Trophoblast cell (in vitro differentiated cells and primary cell): ENCODE results near the gene CFDP1.

Experiments
- DNase-seq, 2 donors: peaks; one replicate each; pipeline ENCODE4 v3.0.0-alpha.2; 2016
- H2AFZ ChIP-seq: 2 replicates; pipeline ENCODE4 v1.6.1; 2013; ENCODE audit warnings: low read length, moderate library complexity, mild to moderate bottlenecking; ENCODE audit not compliant: insufficient read depth, poor library complexity
- H2AK5ac ChIP-seq: 2 replicates; pipeline ENCODE4 v1.6.1; 2013; ENCODE audit warnings: mild to moderate bottlenecking, low read length
- H2BK120ac ChIP-seq: 2 replicates; pipeline ENCODE4 v1.6.1; 2013; ENCODE audit warnings: low read length, mild to moderate bottlenecking, moderate library complexity; ENCODE audit not compliant: insufficient read depth, poor library complexity
- H2BK12ac ChIP-seq: 2 replicates; pipeline ENCODE4 v1.6.1; 2013; ENCODE audit warnings: mild to moderate bottlenecking, low read length, moderate library complexity
- H2BK5ac ChIP-seq: 2 replicates; pipeline ENCODE4 v1.6.1; 2013; ENCODE audit warnings: low read length, low read depth, moderate library complexity, mild to moderate bottlenecking; ENCODE audit not compliant: poor library complexity
- H3K14ac ChIP-seq: 2 replicates; pipeline ENCODE4 v1.6.1; 2013; ENCODE audit warnings: mild to moderate bottlenecking, low read length
- H3K18ac ChIP-seq: 2 replicates; pipeline ENCODE4 v1.6.1; 2013; ENCODE audit warnings: mild to moderate bottlenecking, low read length
- H3K23ac ChIP-seq: 2 replicates; pipeline ENCODE4 v1.6.1; 2013; ENCODE audit warnings: low read length
- H3K27ac ChIP-seq: 2 replicates; pipeline ENCODE4 v1.5.1; 2013; ENCODE audit warnings: low read depth, mild to moderate bottlenecking, inconsistent platforms, low read length, moderate library complexity
- H3K27me3 ChIP-seq: 2 replicates; pipeline ENCODE4 v1.6.1; 2013; ENCODE audit warnings: inconsistent platforms, mild to moderate bottlenecking, low read length, moderate library complexity; ENCODE audit not compliant: insufficient read depth
- H3K36me3 ChIP-seq, 2 experiments: 1 replicate in 1 of 2; 2 replicates in 1 of 2; pipeline ENCODE4 v1.6.1; 2013; ENCODE audit warnings: low read length in 2 of 2, mild to moderate bottlenecking in 2 of 2, moderate library complexity in 1 of 2; ENCODE audit not compliant: insufficient read depth in 2 of 2, control insufficient read depth in 1 of 2
- H3K4ac ChIP-seq: 2 replicates; pipeline ENCODE4 v1.6.1; 2013; ENCODE audit warnings: low read depth, mild to moderate bottlenecking, low read length, moderate library complexity
- H3K4me1 ChIP-seq, 2 experiments: 1 replicate in 1 of 2; 2 replicates in 1 of 2; pipeline ENCODE4 v1.6.1; 2013; ENCODE audit warnings: low read length in 2 of 2, mild to moderate bottlenecking in 2 of 2, moderate library complexity in 1 of 2; ENCODE audit not compliant: insufficient read depth in 2 of 2, control insufficient read depth in 1 of 2
- H3K4me2 ChIP-seq: 2 replicates; pipeline ENCODE4 v1.6.1; 2013; ENCODE audit warnings: inconsistent platforms, mild to moderate bottlenecking, low read length, moderate library complexity
- H3K4me3 ChIP-seq: 2 replicates; pipeline ENCODE4 v1.5.1; 2013; ENCODE audit warnings: mild to moderate bottlenecking, low read depth, low read length, inconsistent platforms
- H3K79me1 ChIP-seq: one replicate; pipeline ENCODE4 v1.6.1; 2013; ENCODE audit warnings: low read length
- H3K79me2 ChIP-seq: 2 replicates; pipeline ENCODE4 v1.6.1; 2013; ENCODE audit warnings: low read length, mild to moderate bottlenecking; ENCODE audit not compliant: control insufficient read depth, insufficient read depth, poor library complexity
- H3K9ac ChIP-seq: 2 replicates; pipeline ENCODE4 v1.6.1; 2013; ENCODE audit warnings: mild to moderate bottlenecking, low read length
- H3K9me3 ChIP-seq: 2 replicates; pipeline ENCODE4 v1.6.1; 2013; ENCODE audit warnings: low read depth, mild to moderate bottlenecking, control low read depth, inconsistent platforms, low read length; ENCODE audit not compliant: insufficient read depth
- H4K12ac ChIP-seq: 2 replicates; pipeline ENCODE4 v1.6.1; 2013; ENCODE audit warnings: low read depth, mild to moderate bottlenecking, low read length, moderate library complexity
- H4K8ac ChIP-seq: 2 replicates; pipeline ENCODE4 v1.6.1; 2013; ENCODE audit warnings: low read depth, mild to moderate bottlenecking, low read length, moderate library complexity
- H4K91ac ChIP-seq: one replicate; pipeline ENCODE4 v1.6.1; 2013; ENCODE audit warnings: low read depth, mild to moderate bottlenecking, low read length, moderate library complexity
- WGBS: extraction: QIAGEN DNeasy Blood & Tissue Kit; methylation state at CpG from one replicate; pipeline ENCODE4 v1.1.7; 2013; ENCODE audit warnings: missing lambda C conversion rate; ENCODE audit not compliant: insufficient read length, insufficient coverage; ENCODE audit errors: extremely low coverage; 5-methylcytosine and 5-hydroxymethylcytosine counted together

The CFDP1 gene

DNA sequence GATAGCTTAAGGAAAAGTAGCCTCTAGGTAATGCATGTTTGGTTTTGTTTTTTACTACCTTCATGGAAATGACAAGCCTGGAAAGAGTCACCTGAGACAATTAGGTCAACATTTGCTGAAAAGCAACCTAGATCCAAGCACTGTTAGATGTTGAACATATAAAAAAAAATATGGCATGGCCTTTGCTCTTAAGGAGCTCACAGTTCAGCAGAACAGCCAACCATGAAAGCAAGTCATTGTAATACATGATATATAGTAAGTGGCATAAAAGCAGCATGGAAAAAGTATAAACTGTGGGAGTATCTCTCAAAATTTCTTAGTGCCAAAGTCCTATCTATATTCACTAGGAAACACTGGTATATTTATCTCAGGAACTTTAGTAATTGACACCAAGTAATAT, 31.6 kb downstream of the CFDP1 start:
- no peak overlapping the region for H4K12ac ChIP-seq
- H3K36me3 ChIP-seq: peaks cover 2 to 4% of the 10 kb centered on the region in 2 experiments
- no peak overlapping the region for H4K91ac ChIP-seq
- H2AFZ ChIP-seq: no peak overlapping the region
- DNase-seq: no peak
- H3K27ac ChIP-seq: no peak overlapping the region
- H2BK5ac ChIP-seq: no peak overlapping the region
- no peak overlapping the region for H3K23ac ChIP-seq
- H3K14ac ChIP-seq: no peak overlapping the region
- H3K9ac ChIP-seq: no peak overlapping the region
- no peaks in the 10 kb centered on the region for H3K4me1 ChIP-seq
- H3K4me3 ChIP-seq: no peak overlapping the region
- H3K9me3 ChIP-seq: no peaks in the 10 kb centered on the region
- H2AK5ac ChIP-seq: no peak overlapping the region
- H3K18ac ChIP-seq: no peak overlapping the region
- H3K79me2 ChIP-seq: no peaks in the 10 kb centered on the region
- no peak overlapping the region for H2BK12ac ChIP-seq
- H3K79me1 ChIP-seq: no peaks in the 10 kb centered on the region
- no peaks in the 10 kb centered on the region for H3K27me3 ChIP-seq
- H3K4me2 ChIP-seq: no peak overlapping the region
- H4K8ac ChIP-seq: no peak overlapping the region
- no peak overlapping the region for H3K4ac ChIP-seq
- no peak overlapping the region for H2BK120ac ChIP-seq

DNA sequence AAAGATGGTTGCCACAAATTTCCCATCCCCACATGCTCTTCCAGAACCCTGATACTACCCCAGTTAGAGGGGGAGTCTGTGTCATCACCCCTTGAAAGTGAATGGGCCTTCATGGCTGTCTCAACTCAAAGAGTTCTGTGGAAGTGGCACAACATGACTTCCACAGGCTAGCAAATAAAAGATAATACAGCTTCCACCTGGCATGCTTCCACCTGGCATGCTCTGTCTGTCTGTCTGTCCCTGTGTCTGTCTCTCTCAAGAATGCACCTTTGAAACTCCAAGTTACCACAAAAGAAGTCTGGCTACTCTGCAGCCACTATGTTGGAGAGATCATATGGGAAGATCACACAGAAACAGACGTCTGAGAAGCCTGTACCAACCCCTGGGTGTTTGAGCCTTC, 35.0 kb downstream of the CFDP1 start:
- Histone ChIP-seq H3K79me1 (no peaks in the 10 kb centered on the region), H2BK12ac (no peak overlapping the region), H3K18ac (no peak overlapping the region), H4K91ac (no peak overlapping the region), H4K8ac (no peak overlapping the region), H3K4me1 (no peaks in the 10 kb centered on the region), H2AFZ (no peak overlapping the region), H3K4me2 (no peak overlapping the region), H2BK5ac (no peak overlapping the region), H3K9me3 (no peaks in the 10 kb centered on the region), H3K9ac (no peak overlapping the region), H2AK5ac (no peak overlapping the region), H3K23ac (no peak overlapping the region), H3K14ac (no peak overlapping the region), H4K12ac (no peak overlapping the region), H3K27ac (no peak overlapping the region), H3K36me3 (peaks cover 0 to 8% of the 10 kb centered on the region in 2 experiments), H3K27me3 (no peaks in the 10 kb centered on the region), H3K4ac (no peak overlapping the region), H2BK120ac (no peak overlapping the region), H3K4me3 (no peak overlapping the region), H3K79me2 (no peaks in the 10 kb centered on the region)
- WGBS: no CpG with 5 or more reads among the region's 1 CpG
- no peak for DNase-seq

DNA sequence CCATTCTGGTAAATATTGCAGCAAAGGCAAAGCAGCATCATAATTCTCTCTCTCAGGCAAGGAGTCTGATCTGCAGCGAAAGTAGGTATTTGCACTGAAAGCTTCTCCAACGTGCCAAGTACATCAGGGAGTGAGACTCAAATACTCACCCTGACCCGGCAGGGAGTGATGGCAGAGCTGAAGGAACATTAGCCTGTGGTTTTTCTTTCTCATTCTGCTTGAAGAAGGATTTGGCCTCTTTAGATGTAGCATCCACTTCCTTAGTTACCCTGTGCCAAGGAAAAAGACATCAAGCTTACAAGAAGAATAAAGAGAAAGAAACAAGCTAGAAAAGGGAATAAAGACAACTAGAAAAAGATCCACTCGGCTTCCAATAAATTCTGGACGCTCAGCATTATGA, 38.4 kb downstream of the CFDP1 start:
- peaks cover 8 to 18% of the 10 kb centered on the region in 2 experiments for H3K36me3 ChIP-seq

GRCh38 chr16:75392906-75393305, 40.4 kb downstream of the CFDP1 start:
- Histone ChIP-seq H3K79me1 (no peaks in the 10 kb centered on the region), H3K27ac (no peak overlapping the region), H4K12ac (no peak overlapping the region), H3K4me1 (no peaks in the 10 kb centered on the region), H4K8ac (no peak overlapping the region), H3K4me3 (no peak overlapping the region), H3K9ac (no peak overlapping the region), H3K14ac (no peak overlapping the region), H3K79me2 (no peaks in the 10 kb centered on the region), H2BK12ac (no peak overlapping the region), H4K91ac (no peak overlapping the region), H3K27me3 (no peaks in the 10 kb centered on the region), H2BK120ac (no peak overlapping the region), H3K18ac (no peak overlapping the region), H3K23ac (peak overlapping the region; percentile 3), H3K9me3 (no peaks in the 10 kb centered on the region), H2AK5ac (no peak overlapping the region), H3K36me3 (peaks cover 8 to 18% of the 10 kb centered on the region in 2 experiments), H3K4ac (no peak overlapping the region), H2AFZ (no peak overlapping the region), H2BK5ac (no peak overlapping the region), H3K4me2 (no peak overlapping the region)
- WGBS: no CpG with 5 or more reads among the region's 2 CpGs
- peak; percentile 30 to 39 for DNase-seq

More for the DNA sequence above, 38.4 kb downstream of the CFDP1 start:
- Histone ChIP-seq H3K4me3 (no peak overlapping the region), H4K12ac (no peak overlapping the region), H2BK120ac (no peak overlapping the region), H4K8ac (no peak overlapping the region), H3K9me3 (no peaks in the 10 kb centered on the region), H3K23ac (no peak overlapping the region), H3K79me2 (no peaks in the 10 kb centered on the region), H3K79me1 (no peaks in the 10 kb centered on the region), H2BK12ac (no peak overlapping the region), H3K27ac (no peak overlapping the region), H3K27me3 (no peaks in the 10 kb centered on the region), H3K18ac (no peak overlapping the region), H2AFZ (no peak overlapping the region), H3K4ac (no peak overlapping the region), H4K91ac (no peak overlapping the region), H3K4me1 (no peaks in the 10 kb centered on the region), H2BK5ac (no peak overlapping the region), H3K4me2 (no peak overlapping the region), H3K9ac (no peak overlapping the region), H3K14ac (no peak overlapping the region), H2AK5ac (no peak overlapping the region)
- DNase-seq: no peak
- no CpG with 5 or more reads among the region's 5 CpGs for WGBS
